ENCODE results near the gene NEURL3.
A peak's percentile ranks its signal among the peaks of the same experiment; 100 is the strongest.
"Not testable (repeated sequence)": the region's sequence is repeated elsewhere in the genome, so short reads cannot be mapped to it uniquely, and the experiment has no call there.

The NEURL3 gene

GRCh38 chr2:96501471-96501874 lies 3.7 kb downstream of the NEURL3 start:
- Histone ChIP-seq H3K14ac (ENCODE audit: low read length) (peak overlapping the region; percentile 21), H4K8ac (ENCODE audit: low read depth, low read length) (peak overlapping the region; percentile 77), H2BK5ac (ENCODE audit: low read length) (no peak overlapping the region), H3K9ac (ENCODE audit: low read depth, low read length, poor library complexity) (no peak overlapping the region), H3K36me3 (replicated peaks in 1 of 2; ENCODE audit: control insufficient read depth in 2 of 2, insufficient read depth in 2 of 2, low read length in 2 of 2) (no peaks in the 10 kb centered on the region), H2BK15ac (ENCODE audit: low read length) (no peak overlapping the region), H2AK5ac (ENCODE audit: low read depth, low read length) (no peak overlapping the region), H3K4me3 (ENCODE audit: low read length in 2 of 2) (no peak overlapping the region), H3K23ac (ENCODE audit: low read depth, low read length, poor library complexity) (no peak overlapping the region), H4K91ac (ENCODE audit: low read depth, low read length, poor library complexity) (no peak overlapping the region), H3K4me1 (ENCODE audit: control insufficient read depth in 2 of 2, insufficient read depth in 1 of 2, low read depth in 1 of 2, low read length in 2 of 2) (peaks cover 0 to 6% of the 10 kb centered on the region in 2 donors), H3K4me2 (ENCODE audit: insufficient read depth, low read length, poor library complexity, severe bottlenecking) (no peak overlapping the region), H3K27me3 (ENCODE audit: control insufficient read depth in 3 of 3, insufficient read depth in 3 of 3, low read depth in 1 of 3, low read length in 3 of 3) (peaks cover 0 to 11% (median 0%) of the 10 kb centered on the region in 3 experiments), H2AFZ (ENCODE audit: low read length) (peak overlapping the region; percentile 24), H3K4ac (ENCODE audit: low read length) (no peak overlapping the region), H3K18ac (ENCODE audit: low read length) (peak overlapping the region; percentile 58), H2BK120ac (ENCODE audit: low read depth, low read length) (no peak overlapping the region), H3K27ac (replicated peaks; ENCODE audit: low read length) (no peak overlapping the region), H2BK12ac (ENCODE audit: low read length) (no peak overlapping the region), H3K9me3 (replicated peaks in 1 of 2; ENCODE audit: control insufficient read depth in 2 of 2, insufficient read depth in 1 of 2, low read depth in 1 of 2, low read length in 2 of 2) (no peaks in the 10 kb centered on the region), H3K79me1 (ENCODE audit: low read depth, low read length) (peaks cover 3% of the 10 kb centered on the region)
- no peak for DNase-seq (ENCODE audit: low spot score)
- WGBS, 2 donors (ENCODE audit: extremely low coverage in 2 of 2, insufficient read length in 2 of 2, insufficient replicate concordance in 1 of 2), result no CpG with 5 or more reads among the region's 2 CpGs

- Histone ChIP-seq H3K36me3 (replicated peaks in 1 of 2; ENCODE audit: control insufficient read depth in 2 of 2, insufficient read depth in 2 of 2, low read length in 2 of 2) (no peaks in the 10 kb centered on the region), H4K8ac (ENCODE audit: low read depth, low read length) (no peak overlapping the region), H2BK12ac (ENCODE audit: low read length) (peak overlapping the region; percentile 82), H2AK5ac (ENCODE audit: low read depth, low read length) (peak overlapping the region; percentile 86), H3K9ac (ENCODE audit: low read depth, low read length, poor library complexity) (no peak overlapping the region), H3K4me3 (ENCODE audit: low read length in 2 of 2) (no peak overlapping the region), H3K4me2 (ENCODE audit: insufficient read depth, low read length, poor library complexity, severe bottlenecking) (no peak overlapping the region), H3K14ac (ENCODE audit: low read length) (peak overlapping the region; percentile 17), H3K27me3 (ENCODE audit: control insufficient read depth in 3 of 3, insufficient read depth in 3 of 3, low read depth in 1 of 3, low read length in 3 of 3) (peaks cover 0 to 11% (median 0%) of the 10 kb centered on the region in 3 experiments), H2BK5ac (ENCODE audit: low read length) (no peak overlapping the region), H2BK15ac (ENCODE audit: low read length) (peak overlapping the region; percentile 84), H4K91ac (ENCODE audit: low read depth, low read length, poor library complexity) (peak overlapping the region; percentile 28), H3K9me3 (replicated peaks in 1 of 2; ENCODE audit: control insufficient read depth in 2 of 2, insufficient read depth in 1 of 2, low read depth in 1 of 2, low read length in 2 of 2) (no peaks in the 10 kb centered on the region), H3K18ac (ENCODE audit: low read length) (peak overlapping the region; percentile 74), H3K79me1 (ENCODE audit: low read depth, low read length) (peaks cover 3% of the 10 kb centered on the region), H3K23ac (ENCODE audit: low read depth, low read length, poor library complexity) (peak overlapping the region; percentile 50), H2AFZ (ENCODE audit: low read length) (no peak overlapping the region), H2BK120ac (ENCODE audit: low read depth, low read length) (no peak overlapping the region), H3K4ac (ENCODE audit: low read length) (peak overlapping the region; percentile 47), H3K4me1 (ENCODE audit: control insufficient read depth in 2 of 2, insufficient read depth in 1 of 2, low read depth in 1 of 2, low read length in 2 of 2) (peaks cover 0 to 6% of the 10 kb centered on the region in 2 donors), H3K27ac (replicated peaks; ENCODE audit: low read length) (no peak overlapping the region)
- no peak for DNase-seq (ENCODE audit: low spot score)
- WGBS, 2 donors (ENCODE audit: extremely low coverage in 2 of 2, insufficient read length in 2 of 2, insufficient replicate concordance in 1 of 2), result no CpG with 5 or more reads among the region's 64 CpGs
These were observed 4.6 kb downstream of the NEURL3 start for GRCh38 chr2:96500385-96501066.

GRCh38 chr2:96499061-96499960 lies 5.8 kb downstream of the NEURL3 start:
- Histone ChIP-seq H3K18ac (ENCODE audit: low read length) (peak overlapping the region; percentile 28), H2BK120ac (ENCODE audit: low read depth, low read length) (no peak overlapping the region), H3K36me3 (replicated peaks in 1 of 2; ENCODE audit: control insufficient read depth in 2 of 2, insufficient read depth in 2 of 2, low read length in 2 of 2) (no peaks in the 10 kb centered on the region), H3K79me1 (ENCODE audit: low read depth, low read length) (peaks cover 3% of the 10 kb centered on the region), H3K14ac (ENCODE audit: low read length) (no peak overlapping the region), H2BK5ac (ENCODE audit: low read length) (no peak overlapping the region), H2AK5ac (ENCODE audit: low read depth, low read length) (peak overlapping the region; percentile 56), H3K27me3 (ENCODE audit: control insufficient read depth in 3 of 3, insufficient read depth in 3 of 3, low read depth in 1 of 3, low read length in 3 of 3) (peaks cover 0 to 11% (median 0%) of the 10 kb centered on the region in 3 experiments), H2BK12ac (ENCODE audit: low read length) (no peak overlapping the region), H4K8ac (ENCODE audit: low read depth, low read length) (peak overlapping the region; percentile 82), H2BK15ac (ENCODE audit: low read length) (peak overlapping the region; percentile 43), H4K91ac (ENCODE audit: low read depth, low read length, poor library complexity) (no peak overlapping the region), H2AFZ (ENCODE audit: low read length) (no peak overlapping the region), H3K4me3 (ENCODE audit: low read length in 2 of 2) (no peak overlapping the region), H3K4me1 (ENCODE audit: control insufficient read depth in 2 of 2, insufficient read depth in 1 of 2, low read depth in 1 of 2, low read length in 2 of 2) (peaks cover 0 to 6% of the 10 kb centered on the region in 2 donors), H3K4me2 (ENCODE audit: insufficient read depth, low read length, poor library complexity, severe bottlenecking) (no peak overlapping the region), H3K4ac (ENCODE audit: low read length) (no peak overlapping the region), H3K27ac (replicated peaks; ENCODE audit: low read length) (no peak overlapping the region), H3K9me3 (replicated peaks in 1 of 2; ENCODE audit: control insufficient read depth in 2 of 2, insufficient read depth in 1 of 2, low read depth in 1 of 2, low read length in 2 of 2) (no peaks in the 10 kb centered on the region), H3K9ac (ENCODE audit: low read depth, low read length, poor library complexity) (no peak overlapping the region), H3K23ac (ENCODE audit: low read depth, low read length, poor library complexity) (no peak overlapping the region)
- no CpG with 5 or more reads among the region's 15 CpGs for WGBS, 2 donors (ENCODE audit: extremely low coverage in 2 of 2, insufficient read length in 2 of 2, insufficient replicate concordance in 1 of 2)
- DNase-seq (ENCODE audit: low spot score), result no peak

GRCh38 chr2:96498611-96499010 lies 6.5 kb downstream of the NEURL3 start:
- not testable (repeated sequence) for H4K91ac ChIP-seq (ENCODE audit: low read depth, low read length, poor library complexity); H3K9ac ChIP-seq (ENCODE audit: low read depth, low read length, poor library complexity); H2AK5ac ChIP-seq (ENCODE audit: low read depth, low read length); H3K36me3 ChIP-seq (replicated peaks in 1 of 2; ENCODE audit: control insufficient read depth in 2 of 2, insufficient read depth in 2 of 2, low read length in 2 of 2); H3K27ac ChIP-seq (replicated peaks; ENCODE audit: low read length); H3K4ac ChIP-seq (ENCODE audit: low read length); H3K4me3 ChIP-seq (ENCODE audit: low read length in 2 of 2); DNase-seq (ENCODE audit: low spot score); H3K9me3 ChIP-seq (replicated peaks in 1 of 2; ENCODE audit: control insufficient read depth in 2 of 2, insufficient read depth in 1 of 2, low read depth in 1 of 2, low read length in 2 of 2); H3K14ac ChIP-seq (ENCODE audit: low read length); H3K23ac ChIP-seq (ENCODE audit: low read depth, low read length, poor library complexity); H3K18ac ChIP-seq (ENCODE audit: low read length); H2BK5ac ChIP-seq (ENCODE audit: low read length); H3K4me1 ChIP-seq (ENCODE audit: control insufficient read depth in 2 of 2, insufficient read depth in 1 of 2, low read depth in 1 of 2, low read length in 2 of 2); H2AFZ ChIP-seq (ENCODE audit: low read length); H4K8ac ChIP-seq (ENCODE audit: low read depth, low read length); H3K79me1 ChIP-seq (ENCODE audit: low read depth, low read length); H3K4me2 ChIP-seq (ENCODE audit: insufficient read depth, low read length, poor library complexity, severe bottlenecking); H2BK12ac ChIP-seq (ENCODE audit: low read length); H2BK120ac ChIP-seq (ENCODE audit: low read depth, low read length); H2BK15ac ChIP-seq (ENCODE audit: low read length)
- H3K27me3 ChIP-seq (ENCODE audit: control insufficient read depth in 3 of 3, insufficient read depth in 3 of 3, low read depth in 1 of 3, low read length in 3 of 3), result peaks cover 0 to 11% (median 0%) of the 10 kb centered on the region in 3 experiments
- no CpG with 5 or more reads among the region's 6 CpGs for WGBS, 2 donors (ENCODE audit: extremely low coverage in 2 of 2, insufficient read length in 2 of 2, insufficient replicate concordance in 1 of 2)

Data from neuronal stem cell (in vitro differentiated cells).